Measurements from ENCODE around the gene LALBA.
A peak's percentile ranks its signal among the peaks of the same experiment; 100 is the strongest.

The LALBA gene

DNA sequence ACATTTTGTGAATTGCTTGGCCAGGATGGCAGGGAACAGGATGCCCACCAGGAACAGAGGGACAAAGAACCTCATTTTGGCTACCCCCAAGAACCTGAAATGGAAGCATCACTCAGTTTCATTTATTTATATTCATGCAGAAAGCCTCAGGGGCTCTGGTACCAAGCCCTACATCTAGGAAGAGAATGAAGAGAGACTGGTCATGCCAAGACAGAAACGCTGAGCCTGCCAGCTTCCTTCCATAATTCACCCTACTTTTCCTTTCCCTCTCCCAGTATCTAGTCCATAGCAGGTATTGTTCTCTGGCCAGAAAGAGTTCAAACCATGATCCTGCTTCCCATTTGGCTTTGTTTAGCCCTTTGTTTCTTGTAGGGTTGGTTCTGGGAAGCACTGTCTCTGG, at the start of gene LALBA:
Gene LALBA, minus strand, starts transcription at position 101 of the 400 bp plus-strand sequence. Its CDS starts 26 bp downstream, at position 75.
- DNase-seq (ENCODE audit: low read depth, low spot score) = no peak
- no peaks in the 10 kb centered on the region for H3K4me1 ChIP-seq (ENCODE audit: insufficient read depth, insufficient read length)
- no peak within 1 kb of the TSS for H3K4me3 ChIP-seq (ENCODE audit: insufficient read length, low read depth)
- no peaks in the 10 kb centered on the region for H3K36me3 ChIP-seq (ENCODE audit: insufficient read depth, insufficient read length, low read length)
- H3K27me3 ChIP-seq (ENCODE audit: insufficient read depth, insufficient read length) = no peaks in the 10 kb centered on the region
- H3K9me3 ChIP-seq (ENCODE audit: insufficient read depth, low read length) = no peaks in the 10 kb centered on the region
- H3K9ac ChIP-seq (ENCODE audit: insufficient read length, low read depth) = no peak within 1 kb of the TSS
- TF ChIP-seq YY1 (IDR thresholded peaks at IDR 0.05; ENCODE audit: insufficient read depth, insufficient read length) (no peak), SUZ12 (IDR thresholded peaks at IDR 0.05; ENCODE audit: extremely low read depth, insufficient read depth, insufficient read length) (no peak), ZNF274 (IDR thresholded peaks at IDR 0.05; ENCODE audit: low read depth, low read length) (no peak)

DNA sequence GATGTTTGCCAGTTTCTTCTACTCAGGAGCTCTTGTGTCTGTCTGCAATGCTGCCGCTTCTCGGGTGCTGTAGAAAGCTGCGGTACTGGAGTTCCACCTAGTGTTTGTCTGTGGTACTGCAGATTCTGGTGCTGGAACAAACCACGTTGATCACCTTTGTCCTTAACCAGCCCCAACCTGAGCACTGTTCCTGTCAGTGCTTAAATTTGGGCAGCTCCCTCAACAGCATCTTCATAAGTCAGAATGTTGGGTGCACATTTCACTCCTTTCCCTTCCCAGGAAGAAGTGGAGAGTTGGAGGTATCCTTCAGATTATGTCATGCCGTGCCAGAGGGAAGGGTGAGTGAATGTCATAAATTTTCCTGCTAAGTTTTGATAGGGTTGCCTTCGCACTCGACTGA, 48.7 kb upstream of the LALBA start:
- TF ChIP-seq SUZ12 (IDR thresholded peaks at IDR 0.05; ENCODE audit: extremely low read depth, insufficient read depth, insufficient read length) (no peak), ZNF274 (IDR thresholded peaks at IDR 0.05; ENCODE audit: low read depth, low read length) (no peak), YY1 (IDR thresholded peaks at IDR 0.05; ENCODE audit: insufficient read depth, insufficient read length) (no peak)
- H3K9me3 ChIP-seq (ENCODE audit: insufficient read depth, low read length) = peaks cover 21% of the 10 kb centered on the region; the same call in 1 of the 2 replicates
- DNase-seq (ENCODE audit: low read depth, low spot score) = peak; percentile 86
- H3K4me3 ChIP-seq (ENCODE audit: insufficient read length, low read depth) = no peak overlapping the region
- no peaks in the 10 kb centered on the region for H3K4me1 ChIP-seq (ENCODE audit: insufficient read depth, insufficient read length)
- H3K27me3 ChIP-seq (ENCODE audit: insufficient read depth, insufficient read length) = no peaks in the 10 kb centered on the region
- H3K36me3 ChIP-seq (ENCODE audit: insufficient read depth, insufficient read length, low read length) = no peaks in the 10 kb centered on the region
- no peak overlapping the region for H3K9ac ChIP-seq (ENCODE audit: insufficient read length, low read depth)

DNA sequence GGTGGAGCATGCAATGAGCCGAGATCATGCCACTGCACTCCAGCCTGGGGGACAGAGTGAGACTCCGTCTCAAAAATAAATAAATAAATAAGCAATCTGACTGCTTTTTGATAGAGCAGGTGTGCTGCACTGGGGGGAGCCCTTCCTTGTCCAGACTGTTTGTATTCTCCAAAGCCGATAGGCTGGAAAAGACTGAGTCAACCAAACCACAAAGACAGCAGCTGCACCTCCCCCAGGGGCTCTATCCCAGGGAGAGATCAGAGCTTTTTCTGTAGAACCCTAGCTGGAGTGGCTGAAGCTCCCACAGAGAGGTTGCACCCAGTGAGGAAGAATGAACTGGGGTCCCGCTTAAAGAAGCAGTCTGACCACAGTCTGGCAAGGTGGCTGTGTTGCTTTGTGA, 45.8 kb upstream of the LALBA start:
- Histone ChIP-seq H3K4me1 (ENCODE audit: insufficient read depth, insufficient read length) (no peaks in the 10 kb centered on the region), H3K9ac (ENCODE audit: insufficient read length, low read depth) (no peak overlapping the region), H3K9me3 (ENCODE audit: insufficient read depth, low read length) (peaks cover 24% of the 10 kb centered on the region; the same call in 1 of the 2 replicates), H3K36me3 (ENCODE audit: insufficient read depth, insufficient read length, low read length) (no peaks in the 10 kb centered on the region), H3K4me3 (ENCODE audit: insufficient read length, low read depth) (no peak overlapping the region), H3K27me3 (ENCODE audit: insufficient read depth, insufficient read length) (no peaks in the 10 kb centered on the region)
- TF ChIP-seq YY1 (IDR thresholded peaks at IDR 0.05; ENCODE audit: insufficient read depth, insufficient read length) = no peak
- no peak for TF ChIP-seq SUZ12 (IDR thresholded peaks at IDR 0.05; ENCODE audit: extremely low read depth, insufficient read depth, insufficient read length)
- TF ChIP-seq ZNF274 (IDR thresholded peaks at IDR 0.05; ENCODE audit: low read depth, low read length) = no peak
- no peak for DNase-seq (ENCODE audit: low read depth, low spot score)

DNA sequence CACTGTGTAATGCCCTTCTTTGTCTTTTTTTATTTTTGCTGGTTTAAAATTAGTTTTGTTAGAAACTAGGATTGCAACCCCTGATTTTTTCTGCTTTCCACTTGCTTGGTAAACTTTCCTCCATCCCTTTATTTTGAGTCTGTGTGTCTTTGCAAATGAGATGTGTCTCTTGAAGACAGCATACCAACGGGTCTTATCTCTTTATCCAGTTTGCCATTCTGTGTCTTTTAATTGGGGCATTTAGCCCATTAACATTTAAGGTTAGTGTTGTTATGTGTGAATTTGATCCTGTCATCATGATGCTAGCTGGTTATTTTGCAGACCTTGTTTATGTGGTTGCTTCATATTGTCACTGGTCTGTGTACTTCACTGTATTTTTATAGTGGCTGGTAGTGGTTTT, 43.5 kb upstream of the LALBA start:
- Histone ChIP-seq H3K4me1 (ENCODE audit: insufficient read depth, insufficient read length) (no peaks in the 10 kb centered on the region), H3K4me3 (ENCODE audit: insufficient read length, low read depth) (no peak overlapping the region), H3K9me3 (ENCODE audit: insufficient read depth, low read length) (peaks cover 24% of the 10 kb centered on the region), H3K9ac (ENCODE audit: insufficient read length, low read depth) (no peak overlapping the region), H3K36me3 (ENCODE audit: insufficient read depth, insufficient read length, low read length) (no peaks in the 10 kb centered on the region), H3K27me3 (ENCODE audit: insufficient read depth, insufficient read length) (no peaks in the 10 kb centered on the region)
- TF ChIP-seq YY1 (IDR thresholded peaks at IDR 0.05; ENCODE audit: insufficient read depth, insufficient read length) (no peak), SUZ12 (IDR thresholded peaks at IDR 0.05; ENCODE audit: extremely low read depth, insufficient read depth, insufficient read length) (no peak), ZNF274 (IDR thresholded peaks at IDR 0.05; ENCODE audit: low read depth, low read length) (no peak)
- DNase-seq (ENCODE audit: low read depth, low spot score) = no peak

DNA sequence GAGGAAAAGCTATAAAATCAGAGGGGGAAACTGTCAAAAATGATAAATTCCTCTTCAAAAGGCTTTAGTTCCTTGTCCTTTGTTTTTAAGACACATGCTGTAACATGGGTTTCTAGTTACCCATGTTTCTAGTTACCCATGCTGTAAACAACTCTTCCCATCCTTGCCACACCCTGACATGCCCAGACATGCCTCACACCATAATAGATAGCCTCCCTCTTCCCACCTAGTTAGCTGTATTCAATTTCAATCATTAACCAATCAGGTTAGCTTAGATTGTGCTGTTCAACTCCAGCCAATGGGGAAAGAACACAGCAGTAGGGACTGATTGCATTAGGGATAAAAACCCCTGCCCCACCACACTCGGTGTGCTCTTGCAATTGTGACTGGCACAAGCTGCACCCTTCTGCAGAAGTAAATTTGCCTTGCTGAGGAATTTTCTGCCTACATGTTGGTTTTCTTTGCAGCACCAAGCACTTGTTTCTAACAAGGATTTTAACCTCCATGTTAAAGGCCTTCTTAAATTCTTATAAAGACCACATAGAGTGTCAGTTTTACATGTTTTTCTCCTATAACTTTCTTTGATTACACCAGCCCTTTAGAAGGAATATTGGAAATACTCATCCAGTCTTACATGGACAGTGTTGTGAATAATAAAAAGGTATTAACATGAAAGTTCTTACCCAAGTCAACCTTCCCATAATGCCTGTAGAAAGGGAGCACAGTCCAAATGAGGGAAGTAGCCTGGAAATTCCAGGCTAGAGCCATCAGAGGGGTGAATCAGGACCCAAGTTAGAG, 32.5 kb upstream of the LALBA start:
- Histone ChIP-seq H3K4me3 (ENCODE audit: insufficient read length, low read depth) (no peak overlapping the region), H3K27me3 (ENCODE audit: insufficient read depth, insufficient read length) (no peaks in the 10 kb centered on the region), H3K4me1 (ENCODE audit: insufficient read depth, insufficient read length) (no peaks in the 10 kb centered on the region), H3K36me3 (ENCODE audit: insufficient read depth, insufficient read length, low read length) (no peaks in the 10 kb centered on the region), H3K9me3 (ENCODE audit: insufficient read depth, low read length) (peaks cover 71% of the 10 kb centered on the region), H3K9ac (ENCODE audit: insufficient read length, low read depth) (no peak overlapping the region)
- no peak for TF ChIP-seq YY1 (IDR thresholded peaks at IDR 0.05; ENCODE audit: insufficient read depth, insufficient read length)
- TF ChIP-seq SUZ12 (IDR thresholded peaks at IDR 0.05; ENCODE audit: extremely low read depth, insufficient read depth, insufficient read length) = no peak
- no peak for TF ChIP-seq ZNF274 (IDR thresholded peaks at IDR 0.05; ENCODE audit: low read depth, low read length)
- DNase-seq (ENCODE audit: low read depth, low spot score) = no peak

DNA sequence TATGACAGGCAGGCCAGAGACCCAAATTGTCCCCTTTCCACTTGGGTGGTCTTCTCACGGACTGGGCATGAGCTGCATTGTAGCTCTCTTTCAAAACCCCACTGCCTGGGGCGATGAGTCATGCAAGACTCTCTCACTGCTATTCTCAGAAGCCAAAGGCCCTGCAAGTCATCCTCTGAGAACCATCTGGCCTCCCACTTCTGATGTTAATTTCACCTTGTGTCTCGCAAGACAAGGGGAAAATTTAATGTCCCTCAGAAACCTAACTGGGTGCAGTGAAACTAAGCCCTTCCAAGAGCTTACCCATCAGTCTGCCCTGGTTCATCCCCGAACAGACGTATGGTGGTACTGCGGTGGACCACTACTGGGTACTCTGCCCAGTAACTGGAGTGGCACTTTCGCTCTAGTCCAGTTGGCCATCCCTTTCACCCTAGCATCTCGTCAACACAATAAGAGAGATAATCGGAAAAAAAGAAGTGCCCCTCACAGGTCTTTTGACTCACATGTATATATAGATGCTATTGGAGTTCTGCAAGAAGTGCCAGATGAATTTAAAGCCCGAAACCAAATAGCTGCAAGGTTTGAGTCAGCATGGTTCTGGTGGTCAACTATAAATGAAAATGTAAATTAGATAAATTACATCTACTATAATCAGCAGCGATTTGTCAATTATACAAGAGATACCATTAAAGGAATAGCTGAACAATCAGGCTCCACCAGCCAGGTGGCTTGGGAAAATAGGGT, 31.3 kb upstream of the LALBA start:
- no peak overlapping the region for H3K9ac ChIP-seq (ENCODE audit: insufficient read length, low read depth)
- peak; percentile 97 for DNase-seq (ENCODE audit: low read depth, low spot score)
- H3K27me3 ChIP-seq (ENCODE audit: insufficient read depth, insufficient read length) = no peaks in the 10 kb centered on the region
- no peaks in the 10 kb centered on the region for H3K4me1 ChIP-seq (ENCODE audit: insufficient read depth, insufficient read length)
- H3K9me3 ChIP-seq (ENCODE audit: insufficient read depth, low read length) = peaks cover 70% of the 10 kb centered on the region
- TF ChIP-seq YY1 (IDR thresholded peaks at IDR 0.05; ENCODE audit: insufficient read depth, insufficient read length) = no peak
- no peak for TF ChIP-seq ZNF274 (IDR thresholded peaks at IDR 0.05; ENCODE audit: low read depth, low read length)
- TF ChIP-seq SUZ12 (IDR thresholded peaks at IDR 0.05; ENCODE audit: extremely low read depth, insufficient read depth, insufficient read length) = no peak
- H3K4me3 ChIP-seq (ENCODE audit: insufficient read length, low read depth) = no peak overlapping the region
- no peaks in the 10 kb centered on the region for H3K36me3 ChIP-seq (ENCODE audit: insufficient read depth, insufficient read length, low read length)

DNA sequence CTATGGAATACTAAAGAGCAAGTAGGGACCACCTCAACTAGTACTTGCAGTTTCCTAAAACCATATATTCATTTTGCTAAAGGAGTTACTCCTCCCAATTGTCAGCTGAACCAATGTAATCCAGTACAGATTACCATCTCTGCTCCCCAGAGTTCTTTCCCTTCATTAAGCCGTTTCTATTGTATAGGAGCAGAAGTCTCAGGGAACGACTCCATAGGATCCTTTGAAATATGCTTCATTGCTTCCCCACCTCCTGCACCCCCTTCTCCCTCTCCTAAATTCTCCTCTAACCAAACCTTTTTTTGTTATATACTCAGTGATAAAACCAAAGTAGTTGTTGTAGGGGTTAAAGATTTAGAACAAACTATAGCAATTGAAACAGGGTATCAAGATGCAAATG, 30.7 kb upstream of the LALBA start:
- no peak for TF ChIP-seq SUZ12 (IDR thresholded peaks at IDR 0.05; ENCODE audit: extremely low read depth, insufficient read depth, insufficient read length)
- TF ChIP-seq ZNF274 (IDR thresholded peaks at IDR 0.05; ENCODE audit: low read depth, low read length) = no peak
- TF ChIP-seq YY1 (IDR thresholded peaks at IDR 0.05; ENCODE audit: insufficient read depth, insufficient read length) = no peak
- no peak for DNase-seq (ENCODE audit: low read depth, low spot score)
- no peak overlapping the region for H3K4me3 ChIP-seq (ENCODE audit: insufficient read length, low read depth)
- no peaks in the 10 kb centered on the region for H3K36me3 ChIP-seq (ENCODE audit: insufficient read depth, insufficient read length, low read length)
- no peaks in the 10 kb centered on the region for H3K27me3 ChIP-seq (ENCODE audit: insufficient read depth, insufficient read length)
- H3K4me1 ChIP-seq (ENCODE audit: insufficient read depth, insufficient read length) = no peaks in the 10 kb centered on the region
- H3K9me3 ChIP-seq (ENCODE audit: insufficient read depth, low read length) = peaks cover 66% of the 10 kb centered on the region
- H3K9ac ChIP-seq (ENCODE audit: insufficient read length, low read depth) = no peak overlapping the region

Measured in NT2/D1 (cell line).